Trophoblast cell (in vitro differentiated cells and primary cell): Measurements from ENCODE around the gene FHIT.

Experiments used
- DNase-seq, 2 donors: peaks; one replicate each; pipeline ENCODE4 v3.0.0-alpha.2; 2016
- H2AFZ ChIP-seq: 2 replicates; pipeline ENCODE4 v1.6.1; 2013; ENCODE audit warnings: low read length, moderate library complexity, mild to moderate bottlenecking; ENCODE audit not compliant: insufficient read depth, poor library complexity
- H2AK5ac ChIP-seq: 2 replicates; pipeline ENCODE4 v1.6.1; 2013; ENCODE audit warnings: mild to moderate bottlenecking, low read length
- H2BK120ac ChIP-seq: 2 replicates; pipeline ENCODE4 v1.6.1; 2013; ENCODE audit warnings: low read length, mild to moderate bottlenecking, moderate library complexity; ENCODE audit not compliant: insufficient read depth, poor library complexity
- H2BK12ac ChIP-seq: 2 replicates; pipeline ENCODE4 v1.6.1; 2013; ENCODE audit warnings: mild to moderate bottlenecking, low read length, moderate library complexity
- H2BK5ac ChIP-seq: 2 replicates; pipeline ENCODE4 v1.6.1; 2013; ENCODE audit warnings: low read length, low read depth, moderate library complexity, mild to moderate bottlenecking; ENCODE audit not compliant: poor library complexity
- H3K14ac ChIP-seq: 2 replicates; pipeline ENCODE4 v1.6.1; 2013; ENCODE audit warnings: mild to moderate bottlenecking, low read length
- H3K18ac ChIP-seq: 2 replicates; pipeline ENCODE4 v1.6.1; 2013; ENCODE audit warnings: mild to moderate bottlenecking, low read length
- H3K23ac ChIP-seq: 2 replicates; pipeline ENCODE4 v1.6.1; 2013; ENCODE audit warnings: low read length
- H3K27ac ChIP-seq: 2 replicates; pipeline ENCODE4 v1.5.1; 2013; ENCODE audit warnings: low read depth, mild to moderate bottlenecking, inconsistent platforms, low read length, moderate library complexity
- H3K27me3 ChIP-seq: 2 replicates; pipeline ENCODE4 v1.6.1; 2013; ENCODE audit warnings: inconsistent platforms, mild to moderate bottlenecking, low read length, moderate library complexity; ENCODE audit not compliant: insufficient read depth
- H3K36me3 ChIP-seq, 2 experiments: 1 replicate in 1 of 2; 2 replicates in 1 of 2; pipeline ENCODE4 v1.6.1; 2013; ENCODE audit warnings: low read length in 2 of 2, mild to moderate bottlenecking in 2 of 2, moderate library complexity in 1 of 2; ENCODE audit not compliant: insufficient read depth in 2 of 2, control insufficient read depth in 1 of 2
- H3K4ac ChIP-seq: 2 replicates; pipeline ENCODE4 v1.6.1; 2013; ENCODE audit warnings: low read depth, mild to moderate bottlenecking, low read length, moderate library complexity
- H3K4me1 ChIP-seq, 2 experiments: 1 replicate in 1 of 2; 2 replicates in 1 of 2; pipeline ENCODE4 v1.6.1; 2013; ENCODE audit warnings: low read length in 2 of 2, mild to moderate bottlenecking in 2 of 2, moderate library complexity in 1 of 2; ENCODE audit not compliant: insufficient read depth in 2 of 2, control insufficient read depth in 1 of 2
- H3K4me2 ChIP-seq: 2 replicates; pipeline ENCODE4 v1.6.1; 2013; ENCODE audit warnings: inconsistent platforms, mild to moderate bottlenecking, low read length, moderate library complexity
- H3K4me3 ChIP-seq: 2 replicates; pipeline ENCODE4 v1.5.1; 2013; ENCODE audit warnings: mild to moderate bottlenecking, low read depth, low read length, inconsistent platforms
- H3K79me1 ChIP-seq: one replicate; pipeline ENCODE4 v1.6.1; 2013; ENCODE audit warnings: low read length
- H3K79me2 ChIP-seq: 2 replicates; pipeline ENCODE4 v1.6.1; 2013; ENCODE audit warnings: low read length, mild to moderate bottlenecking; ENCODE audit not compliant: control insufficient read depth, insufficient read depth, poor library complexity
- H3K9ac ChIP-seq: 2 replicates; pipeline ENCODE4 v1.6.1; 2013; ENCODE audit warnings: mild to moderate bottlenecking, low read length
- H3K9me3 ChIP-seq: 2 replicates; pipeline ENCODE4 v1.6.1; 2013; ENCODE audit warnings: low read depth, mild to moderate bottlenecking, control low read depth, inconsistent platforms, low read length; ENCODE audit not compliant: insufficient read depth
- H4K12ac ChIP-seq: 2 replicates; pipeline ENCODE4 v1.6.1; 2013; ENCODE audit warnings: low read depth, mild to moderate bottlenecking, low read length, moderate library complexity
- H4K8ac ChIP-seq: 2 replicates; pipeline ENCODE4 v1.6.1; 2013; ENCODE audit warnings: low read depth, mild to moderate bottlenecking, low read length, moderate library complexity
- H4K91ac ChIP-seq: one replicate; pipeline ENCODE4 v1.6.1; 2013; ENCODE audit warnings: low read depth, mild to moderate bottlenecking, low read length, moderate library complexity
- WGBS: extraction: QIAGEN DNeasy Blood & Tissue Kit; methylation state at CpG from one replicate; pipeline ENCODE4 v1.1.7; 2013; ENCODE audit warnings: missing lambda C conversion rate; ENCODE audit not compliant: insufficient read length, insufficient coverage; ENCODE audit errors: extremely low coverage; 5-methylcytosine and 5-hydroxymethylcytosine counted together

The FHIT gene

GRCh38 chr3:61172684-61173083 lies 78.6 kb downstream of the FHIT start:
- Histone ChIP-seq H2BK5ac (no peak overlapping the region), H3K23ac (no peak overlapping the region), H3K9me3 (no peaks in the 10 kb centered on the region), H2BK120ac (no peak overlapping the region), H4K12ac (no peak overlapping the region), H3K27me3 (no peaks in the 10 kb centered on the region), H3K36me3 (no peaks in the 10 kb centered on the region), H3K9ac (no peak overlapping the region), H4K8ac (no peak overlapping the region), H2AFZ (no peak overlapping the region), H3K79me2 (no peaks in the 10 kb centered on the region), H3K18ac (no peak overlapping the region), H3K4ac (no peak overlapping the region), H3K27ac (no peak overlapping the region), H3K4me3 (no peak overlapping the region), H3K4me1 (no peaks in the 10 kb centered on the region), H4K91ac (no peak overlapping the region), H3K14ac (no peak overlapping the region), H2AK5ac (no peak overlapping the region), H2BK12ac (no peak overlapping the region), H3K79me1 (no peaks in the 10 kb centered on the region), H3K4me2 (no peak overlapping the region)
- DNase-seq, result peak in 1 of 2 donors; percentile 10
- WGBS, result no CpG with 5 or more reads among the region's 2 CpGs

- no peak overlapping the region for H3K14ac ChIP-seq
- no CpG with 5 or more reads among the region's 1 CpG for WGBS
- no peak overlapping the region for H2AFZ ChIP-seq
- no peaks in the 10 kb centered on the region for H3K79me2 ChIP-seq
- H3K4me3 ChIP-seq, result no peak overlapping the region
- H4K8ac ChIP-seq, result no peak overlapping the region
- no peak overlapping the region for H3K27ac ChIP-seq
- no peak overlapping the region for H2BK12ac ChIP-seq
- H4K12ac ChIP-seq, result no peak overlapping the region
- no peak overlapping the region for H2AK5ac ChIP-seq
- no peak overlapping the region for H2BK120ac ChIP-seq
- H3K4ac ChIP-seq, result no peak overlapping the region
- H3K27me3 ChIP-seq, result no peaks in the 10 kb centered on the region
- H3K23ac ChIP-seq, result no peak overlapping the region
- no peak overlapping the region for H2BK5ac ChIP-seq
- H3K9ac ChIP-seq, result no peak overlapping the region
- no peak overlapping the region for H3K4me2 ChIP-seq
- H3K9me3 ChIP-seq, result no peaks in the 10 kb centered on the region
- H3K79me1 ChIP-seq, result no peaks in the 10 kb centered on the region
- DNase-seq, result no peak
- no peaks in the 10 kb centered on the region for H3K36me3 ChIP-seq
- no peak overlapping the region for H4K91ac ChIP-seq
- H3K4me1 ChIP-seq, result no peaks in the 10 kb centered on the region
- no peak overlapping the region for H3K18ac ChIP-seq
Observed at GRCh38 chr3:61172203-61172602, 79.0 kb downstream of the FHIT start.

GRCh38 chr3:61169621-61170251 lies 81.5 kb downstream of the FHIT start:
- no peak overlapping the region for H3K23ac ChIP-seq
- H4K12ac ChIP-seq, result no peak overlapping the region
- no peak overlapping the region for H3K14ac ChIP-seq
- H3K27me3 ChIP-seq, result no peaks in the 10 kb centered on the region
- no peaks in the 10 kb centered on the region for H3K36me3 ChIP-seq
- H3K27ac ChIP-seq, result no peak overlapping the region
- H3K79me1 ChIP-seq, result no peaks in the 10 kb centered on the region
- no peaks in the 10 kb centered on the region for H3K79me2 ChIP-seq
- no peak for DNase-seq
- H2AK5ac ChIP-seq, result no peak overlapping the region
- H3K4me1 ChIP-seq, result no peaks in the 10 kb centered on the region
- H3K9ac ChIP-seq, result no peak overlapping the region
- no peak overlapping the region for H2BK120ac ChIP-seq
- no peak overlapping the region for H3K4me3 ChIP-seq
- no peak overlapping the region for H4K91ac ChIP-seq
- no peak overlapping the region for H3K4me2 ChIP-seq
- H3K9me3 ChIP-seq, result no peaks in the 10 kb centered on the region
- H2BK12ac ChIP-seq, result no peak overlapping the region
- H2AFZ ChIP-seq, result no peak overlapping the region
- H4K8ac ChIP-seq, result no peak overlapping the region
- no peak overlapping the region for H3K4ac ChIP-seq
- H3K18ac ChIP-seq, result no peak overlapping the region
- no peak overlapping the region for H2BK5ac ChIP-seq
- no CpG with 5 or more reads among the region's 2 CpGs for WGBS

GRCh38 chr3:61168286-61168685 lies 83.0 kb downstream of the FHIT start:
- Histone ChIP-seq H2BK5ac (no peak overlapping the region), H4K8ac (no peak overlapping the region)

More at GRCh38 chr3:61168286-61168685, 83.0 kb downstream of the FHIT start:
- H4K91ac ChIP-seq, result no peak overlapping the region
- no peak overlapping the region for H3K18ac ChIP-seq
- H3K4me2 ChIP-seq, result no peak overlapping the region
- no peaks in the 10 kb centered on the region for H3K79me1 ChIP-seq
- WGBS, result no CpG with 5 or more reads among the region's 3 CpGs
- no peak overlapping the region for H3K14ac ChIP-seq
- H2BK120ac ChIP-seq, result no peak overlapping the region
- no peak overlapping the region for H3K9ac ChIP-seq
- H3K4me3 ChIP-seq, result no peak overlapping the region
- peak; percentile 94 to 100 for DNase-seq
- no peaks in the 10 kb centered on the region for H3K9me3 ChIP-seq
- H3K79me2 ChIP-seq, result no peaks in the 10 kb centered on the region
- H3K23ac ChIP-seq, result no peak overlapping the region
- H3K27ac ChIP-seq, result no peak overlapping the region
- no peaks in the 10 kb centered on the region for H3K36me3 ChIP-seq
- H2AK5ac ChIP-seq, result no peak overlapping the region
- no peak overlapping the region for H2BK12ac ChIP-seq
- no peaks in the 10 kb centered on the region for H3K27me3 ChIP-seq
- no peak overlapping the region for H2AFZ ChIP-seq
- no peak overlapping the region for H3K4ac ChIP-seq
- no peak overlapping the region for H4K12ac ChIP-seq
- peaks cover 0 to 2% of the 10 kb centered on the region in 2 experiments for H3K4me1 ChIP-seq
